ENCODE data around the gene ABCC2. TPM values are rescaled to one million over a fixed set of nuclear protein-coding genes. Genes with fewer than 3 reads are reported as not detected.

The ABCC2 gene
- total RNA-seq, 3 donors from 2014 or later = 0.69 to 1.6 (median 1.6) TPM

- no peak overlapping the region for H3K4me3 ChIP-seq
- DNase-seq = no peak
- no peak for ATAC-seq
- no peaks in the 10 kb centered on the region for H3K36me3 ChIP-seq (ENCODE audit: low read depth)
- no peaks in the 10 kb centered on the region for H3K4me1 ChIP-seq (ENCODE audit: low read depth)
- TF ChIP-seq CTCF (IDR thresholded peaks at IDR 0.05) = no peak
- intact Hi-C loops (cut with DNase I, micrococcal nuclease) = no loop called here
- no peaks in the 10 kb centered on the region for H3K9me3 ChIP-seq
Measured at GRCh38 chr10:99756159-99756558, 26.3 kb upstream of the ABCC2 start.

- H3K4me3 ChIP-seq = no peak overlapping the region
- intact Hi-C loops (cut with DNase I, micrococcal nuclease) = no loop called here
- no peaks in the 10 kb centered on the region for H3K36me3 ChIP-seq (ENCODE audit: low read depth)
- TF ChIP-seq CTCF (IDR thresholded peaks at IDR 0.05) = no peak
- no peak for ATAC-seq
- H3K4me1 ChIP-seq (ENCODE audit: low read depth) = no peaks in the 10 kb centered on the region
- no peaks in the 10 kb centered on the region for H3K9me3 ChIP-seq
- no peak for DNase-seq
Measured at GRCh38 chr10:99758211-99758891, 24.1 kb upstream of the ABCC2 start.

- DNase-seq (no peak), ATAC-seq (no peak)
- H3K9me3 ChIP-seq = no peaks in the 10 kb centered on the region
- no peaks in the 10 kb centered on the region for H3K36me3 ChIP-seq (ENCODE audit: low read depth)
- no peak overlapping the region for H3K4me3 ChIP-seq
- intact Hi-C loops (cut with DNase I, micrococcal nuclease) = no loop called here
- no peaks in the 10 kb centered on the region for H3K4me1 ChIP-seq (ENCODE audit: low read depth)
- no peak for TF ChIP-seq CTCF (IDR thresholded peaks at IDR 0.05)
Measured at GRCh38 chr10:99760321-99760720, 22.1 kb upstream of the ABCC2 start.

- H3K36me3 ChIP-seq (ENCODE audit: low read depth) = no peaks in the 10 kb centered on the region
- DNase-seq (no peak), ATAC-seq (no peak)
- H3K9me3 ChIP-seq = no peaks in the 10 kb centered on the region
- intact Hi-C loops (cut with DNase I, micrococcal nuclease) = no loop called here
- no peaks in the 10 kb centered on the region for H3K4me1 ChIP-seq (ENCODE audit: low read depth)
- no peak for TF ChIP-seq CTCF (IDR thresholded peaks at IDR 0.05)
- H3K4me3 ChIP-seq = no peak overlapping the region
Measured at GRCh38 chr10:99761365-99761764, 21.1 kb upstream of the ABCC2 start.

- no peaks in the 10 kb centered on the region for H3K36me3 ChIP-seq (ENCODE audit: low read depth)
- intact Hi-C loops (cut with DNase I, micrococcal nuclease) = no loop called here
- H3K4me1 ChIP-seq (ENCODE audit: low read depth) = no peaks in the 10 kb centered on the region
- no peak overlapping the region for H3K4me3 ChIP-seq
- TF ChIP-seq CTCF (IDR thresholded peaks at IDR 0.05) = no peak
- ATAC-seq = no peak
- DNase-seq = no peak
- H3K9me3 ChIP-seq = no peaks in the 10 kb centered on the region
Measured at GRCh38 chr10:99765672-99766301, 16.7 kb upstream of the ABCC2 start.

All from mucosa of descending colon (tissue), 3 donors.